ENCODE results near the gene NPAS3.

Gene NPAS3

DNA sequence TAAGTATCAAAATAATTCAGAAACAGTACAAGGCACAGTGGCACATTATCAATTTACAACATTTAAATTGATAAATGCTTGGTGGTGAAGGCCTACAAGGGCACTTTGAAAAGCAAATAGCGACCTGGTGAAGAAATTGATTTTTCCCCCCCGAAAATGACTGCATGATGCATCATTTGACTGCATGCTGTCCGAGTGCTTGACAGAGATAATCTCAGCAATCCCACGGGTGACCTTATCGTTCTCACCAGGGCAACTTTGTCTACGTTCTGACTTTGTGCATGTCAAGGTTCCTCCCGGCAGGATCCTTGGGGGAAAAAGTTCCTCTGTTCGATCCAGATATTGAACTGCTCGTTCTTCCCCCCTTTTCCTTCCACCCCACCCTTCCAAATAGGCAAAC, 627.4 kb downstream of the NPAS3 start:
- DNase-seq: no peak

DNA sequence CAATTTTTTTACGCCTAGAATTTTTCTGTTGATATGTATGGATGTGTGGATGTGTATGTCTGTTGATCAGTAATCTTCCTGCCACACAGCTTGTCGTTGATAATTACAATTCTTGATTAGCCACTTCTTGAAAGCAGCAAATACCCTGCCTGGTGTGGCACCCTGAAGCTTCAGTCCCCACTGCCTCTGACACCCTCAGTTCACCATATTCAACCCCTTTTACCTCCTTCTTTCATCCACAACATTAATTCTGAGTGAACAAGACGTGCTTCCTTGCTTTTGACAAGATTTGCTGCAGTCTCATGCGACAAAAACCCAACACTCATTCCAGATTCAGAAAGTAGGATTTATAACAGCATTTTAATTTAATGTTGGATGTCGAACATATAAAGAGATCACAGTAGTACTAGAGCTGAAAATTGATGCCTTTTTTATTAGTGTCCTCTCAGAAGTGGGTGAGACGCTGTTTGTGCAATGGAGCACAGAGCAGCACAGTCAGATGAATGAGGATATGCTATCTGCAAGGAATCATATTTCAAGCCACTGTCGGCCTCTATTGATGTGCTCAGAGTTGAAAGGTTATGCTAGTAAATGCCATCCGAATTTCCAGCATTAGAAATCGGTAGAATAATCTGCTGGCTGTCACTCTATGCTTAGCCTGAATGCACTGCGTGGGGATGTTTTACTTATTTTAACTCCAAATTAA, 628.5 kb downstream of the NPAS3 start:
- DNase-seq: no peak

DNA sequence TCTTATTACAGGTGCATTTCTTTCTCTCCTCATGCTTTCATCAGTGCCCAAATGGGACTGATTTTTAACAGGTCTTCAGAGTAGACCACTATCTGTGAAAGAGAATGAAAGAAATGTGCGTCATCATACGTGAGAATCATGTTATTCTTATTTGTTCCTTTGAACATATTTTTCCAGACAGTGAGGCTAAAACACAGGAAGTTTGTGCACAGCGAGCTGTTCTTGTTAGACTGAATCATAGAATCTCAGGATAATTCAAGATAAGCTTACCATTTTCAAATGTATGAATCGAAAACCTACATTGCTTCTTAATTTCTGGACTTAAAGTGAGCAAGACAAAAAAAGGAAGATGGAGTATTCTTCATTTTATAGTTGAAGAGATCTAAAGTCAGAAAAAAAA, 629.1 kb downstream of the NPAS3 start:
- DNase-seq: no peak

DNA sequence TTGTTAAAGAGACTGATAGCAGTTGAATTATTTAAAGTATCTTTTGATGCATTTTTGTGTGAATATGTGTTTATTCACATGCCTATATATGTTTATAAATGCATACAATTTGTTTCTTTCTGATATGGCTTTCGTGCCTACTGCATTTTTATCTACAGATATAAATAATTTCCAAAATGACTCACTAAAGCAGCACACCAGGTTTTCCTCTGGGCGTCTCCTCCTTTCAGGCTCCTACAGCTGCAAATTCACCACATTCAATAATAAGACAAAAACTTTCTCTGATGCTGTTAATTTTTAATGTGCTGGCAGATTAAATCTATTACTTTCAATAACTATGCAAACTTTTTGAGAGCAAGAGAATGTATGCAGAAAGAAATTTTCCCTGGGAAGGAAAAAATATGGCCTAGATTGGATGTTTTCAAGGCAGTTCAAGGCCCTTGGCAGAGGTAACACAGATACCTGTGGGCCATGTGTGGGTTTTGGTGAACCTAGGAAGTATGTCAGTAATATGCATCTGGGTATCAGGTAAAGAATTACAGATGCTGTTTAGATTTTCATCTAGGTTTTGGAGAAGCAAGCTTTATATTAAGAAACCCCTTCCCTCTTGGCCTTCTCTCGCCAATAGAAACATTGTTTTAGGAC, 630.4 kb downstream of the NPAS3 start:
- no peak for DNase-seq

DNA sequence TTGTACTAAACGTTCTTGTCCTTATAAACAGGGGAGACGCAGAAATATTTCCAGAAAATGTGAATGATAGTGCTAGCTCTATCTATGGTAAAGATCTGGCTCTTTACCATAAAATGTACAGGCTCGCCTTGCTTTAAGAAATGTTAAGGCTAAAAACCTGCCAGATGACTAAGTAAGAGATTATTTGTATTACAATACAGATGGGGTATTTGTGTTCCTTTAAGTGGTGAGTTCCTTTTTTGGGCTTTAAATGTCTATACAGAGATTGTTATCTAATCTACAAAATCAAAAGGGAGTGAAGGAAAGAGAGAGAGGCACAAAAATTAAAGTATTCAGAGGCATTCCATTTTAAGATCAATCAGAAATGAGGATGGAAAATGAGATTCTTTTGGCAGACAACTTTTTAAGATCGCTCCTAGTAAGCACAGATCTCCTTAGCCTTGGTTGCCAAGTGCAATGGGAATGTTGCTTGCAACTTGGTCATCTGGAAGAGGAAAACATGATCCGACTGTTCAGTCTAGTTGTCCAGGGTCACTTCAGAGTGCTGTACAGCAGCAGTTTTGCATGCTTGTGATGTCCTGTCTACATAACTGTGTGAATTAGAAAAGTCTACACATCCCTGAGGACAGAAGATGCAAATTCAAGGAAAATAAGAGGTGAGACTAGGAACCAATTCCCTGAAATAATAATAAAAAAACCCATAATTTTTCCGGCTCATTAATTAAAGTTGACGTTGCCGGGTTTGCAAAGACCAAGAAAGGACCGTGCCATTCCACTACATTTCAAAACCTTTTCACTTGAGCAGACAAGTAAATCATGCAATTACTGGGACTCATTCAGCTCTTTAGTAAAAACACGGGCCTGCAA, 631.4 kb downstream of the NPAS3 start:
- no peak for DNase-seq

DNA sequence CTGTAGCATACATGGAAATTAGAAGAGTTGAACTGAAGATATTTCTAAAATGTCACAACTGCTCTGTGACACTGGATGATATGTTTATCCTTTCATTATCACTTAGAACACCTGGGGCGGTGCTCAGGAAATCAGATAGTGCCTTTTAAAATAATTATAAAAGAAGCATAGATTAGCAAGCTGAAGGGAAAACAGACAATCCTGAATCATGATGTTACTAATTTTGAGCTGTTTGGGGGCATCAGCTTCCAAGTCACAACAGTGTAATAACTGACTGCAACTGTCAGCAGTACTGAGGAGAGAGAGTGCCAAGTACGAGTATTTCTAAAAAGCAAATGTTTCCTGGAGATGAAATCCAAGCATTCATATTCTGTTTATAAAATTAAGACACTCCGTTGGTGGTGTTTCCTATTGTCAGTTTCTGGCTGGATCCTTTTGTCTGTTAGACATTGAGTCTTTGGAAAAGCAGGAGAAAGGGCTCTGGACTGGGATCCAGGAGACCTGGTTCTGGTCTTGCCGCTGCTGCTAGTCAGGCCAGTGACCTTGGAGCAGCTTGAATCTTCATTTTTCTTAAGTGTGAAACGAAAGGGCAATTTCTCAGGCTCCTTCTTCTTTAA, 632.1 kb downstream of the NPAS3 start:
- DNase-seq: no peak

DNA sequence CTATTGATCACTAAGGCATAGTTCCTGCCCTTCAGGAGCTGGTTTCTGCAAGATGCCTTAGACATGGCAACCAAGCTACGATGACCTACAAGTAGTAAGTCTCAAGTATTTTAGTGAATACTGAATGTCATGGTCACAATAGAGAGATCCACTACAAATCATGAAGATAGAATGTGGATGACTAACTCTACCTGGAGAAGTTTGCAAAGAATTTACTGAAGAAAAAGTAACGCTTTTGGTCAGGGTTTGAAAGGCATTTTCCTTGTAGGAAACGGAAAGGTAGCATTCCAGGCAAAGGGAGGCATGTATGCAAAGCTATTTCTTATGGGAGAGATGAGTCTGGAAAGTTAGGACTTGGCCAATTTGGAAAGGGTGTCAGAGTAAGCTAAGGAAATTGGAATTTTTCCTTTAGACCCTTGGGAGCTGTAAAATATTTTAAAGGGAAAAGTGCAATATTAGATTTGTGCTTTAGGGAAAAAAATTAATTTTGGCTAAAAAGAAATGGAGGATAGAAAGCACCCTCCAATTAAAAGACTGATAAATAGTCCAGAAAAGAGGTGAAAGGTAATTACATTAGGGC, 634.7 kb downstream of the NPAS3 start:
- no peak for DNase-seq

DNA sequence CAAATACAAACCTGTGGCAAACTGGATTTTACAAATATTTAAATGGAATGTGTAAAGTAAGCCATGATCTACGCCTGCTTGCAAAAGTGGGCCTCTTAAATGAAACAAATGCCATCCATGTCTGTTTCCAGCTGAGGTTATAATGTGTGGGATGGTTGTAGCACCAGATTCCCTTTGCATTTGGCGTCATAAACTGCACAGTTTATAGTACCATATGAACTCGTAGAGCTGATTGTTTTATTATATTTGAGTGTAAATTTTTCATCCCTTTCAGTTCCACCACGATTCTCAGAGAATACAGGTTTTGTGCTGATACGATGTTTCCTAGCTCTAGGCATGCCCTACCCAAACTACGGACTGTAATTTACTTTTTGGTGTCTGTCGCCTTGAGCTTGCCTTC, 637.3 kb downstream of the NPAS3 start:
- no peak for DNase-seq

DNA sequence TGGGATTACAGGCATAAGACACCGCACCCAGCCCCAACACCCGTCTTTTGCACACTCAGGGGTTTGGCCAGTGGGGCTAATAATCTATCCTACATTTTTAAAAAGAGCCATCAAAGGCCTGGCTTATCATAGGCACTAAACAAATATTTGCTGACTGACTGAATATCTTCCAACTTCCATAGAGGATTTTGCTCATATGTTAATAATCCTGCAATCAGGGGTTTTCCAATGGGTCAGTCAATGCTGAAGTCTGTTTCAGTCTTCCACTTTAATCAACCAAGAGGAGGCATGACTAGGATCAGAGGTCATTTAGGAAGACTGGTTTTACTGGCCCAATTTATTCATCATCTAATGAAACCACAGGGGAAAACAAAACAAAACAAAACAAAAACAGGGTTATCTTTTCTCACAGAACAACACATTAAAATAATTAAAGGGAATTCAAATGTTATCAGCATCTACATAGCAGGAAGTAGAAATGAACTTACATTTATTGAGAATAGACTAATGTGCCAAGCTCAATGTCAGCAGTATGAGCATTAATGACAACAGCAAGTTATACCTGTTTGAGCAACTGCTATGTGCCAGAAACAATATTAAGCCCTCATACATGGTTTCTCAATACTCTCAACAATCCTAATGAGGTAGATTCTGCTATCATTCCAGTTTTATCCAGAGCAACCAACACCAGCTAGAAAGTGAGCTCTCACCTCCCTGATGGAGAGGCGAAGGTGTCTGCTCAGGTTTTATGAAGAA, 640.0 kb downstream of the NPAS3 start:
- no peak for DNase-seq

DNA sequence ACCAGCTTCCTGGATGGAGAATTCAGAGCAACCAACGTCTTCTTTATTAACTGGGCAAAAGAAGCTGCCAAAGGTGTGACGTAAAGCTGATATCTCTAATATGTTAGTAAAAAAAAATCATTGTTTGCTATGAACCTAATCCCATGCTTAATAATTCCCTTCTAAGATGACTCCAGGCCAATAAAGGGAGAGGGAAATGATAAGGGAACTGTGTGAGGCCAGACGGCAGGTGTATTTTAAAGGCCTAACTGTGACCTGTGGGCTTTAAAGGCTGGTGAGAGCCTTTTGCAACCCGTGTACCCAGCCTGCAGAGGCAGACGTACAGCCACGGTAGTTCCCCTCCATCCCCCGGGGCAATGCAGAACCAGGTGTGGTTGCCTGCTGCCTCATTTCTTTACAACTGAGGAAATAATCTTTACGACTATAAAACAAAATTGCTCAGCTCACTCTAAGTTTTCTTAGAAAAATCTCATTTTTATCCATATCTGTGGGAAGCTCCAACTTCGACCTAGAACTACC, 641.6 kb downstream of the NPAS3 start:
- DNase-seq: no peak

DNA sequence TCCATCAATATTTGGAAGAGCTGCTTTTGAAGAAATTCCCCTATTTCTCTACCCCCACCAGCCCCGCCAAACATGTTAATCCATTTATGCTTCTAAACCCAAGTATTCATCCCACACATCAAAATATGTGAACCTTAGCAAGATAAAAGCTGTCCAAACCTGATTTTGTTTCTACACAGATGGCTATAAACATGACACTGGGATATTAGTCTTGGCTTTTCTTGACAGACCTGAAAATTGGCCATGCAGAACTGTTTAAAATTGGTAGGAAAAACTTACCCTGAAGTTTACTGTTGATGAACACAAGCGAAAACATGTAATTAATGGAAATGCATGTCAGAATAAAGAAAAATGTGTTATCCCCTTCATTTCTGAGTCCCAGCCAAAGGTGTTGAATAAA, 642.2 kb downstream of the NPAS3 start:
- no peak for DNase-seq

DNA sequence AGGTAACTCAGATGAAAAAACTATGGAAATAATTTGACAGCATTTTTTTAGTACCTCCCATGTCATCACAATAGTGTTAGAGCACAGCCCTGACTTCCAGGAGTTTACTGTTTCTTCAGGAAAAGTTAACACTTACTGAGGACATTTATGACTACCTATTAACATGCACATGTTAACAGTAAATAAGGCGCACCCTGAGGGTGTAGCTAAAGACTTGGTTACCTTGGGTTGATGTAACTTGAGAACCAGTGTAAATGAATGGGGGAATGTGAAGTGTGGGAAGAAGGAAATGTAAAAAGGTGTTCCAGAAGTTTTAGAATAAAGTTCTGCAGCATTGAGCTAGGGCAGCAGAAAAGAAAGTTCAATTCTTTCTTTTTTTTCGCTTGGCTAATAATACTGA, 646.0 kb downstream of the NPAS3 start:
- DNase-seq: no peak

DNA sequence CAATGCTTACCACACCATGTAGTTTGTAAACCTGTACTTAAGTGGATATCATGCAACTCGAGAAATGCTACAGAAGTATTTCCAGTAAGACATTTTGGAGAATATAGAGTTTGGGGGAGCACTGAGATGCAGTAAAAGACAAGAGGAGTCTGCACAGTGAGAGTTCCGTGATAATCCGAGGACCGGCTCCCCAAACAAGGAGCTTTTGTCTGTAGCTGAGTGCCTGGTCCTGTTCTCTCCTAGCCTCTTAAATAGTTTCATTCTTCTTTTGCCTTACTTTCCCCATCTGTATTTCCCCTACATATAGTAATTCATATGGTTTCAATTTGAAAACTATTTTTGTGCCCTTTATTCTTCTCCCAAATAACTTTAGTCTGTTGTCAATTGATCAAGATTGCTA, 648.1 kb downstream of the NPAS3 start:
- DNase-seq: no peak

DNA sequence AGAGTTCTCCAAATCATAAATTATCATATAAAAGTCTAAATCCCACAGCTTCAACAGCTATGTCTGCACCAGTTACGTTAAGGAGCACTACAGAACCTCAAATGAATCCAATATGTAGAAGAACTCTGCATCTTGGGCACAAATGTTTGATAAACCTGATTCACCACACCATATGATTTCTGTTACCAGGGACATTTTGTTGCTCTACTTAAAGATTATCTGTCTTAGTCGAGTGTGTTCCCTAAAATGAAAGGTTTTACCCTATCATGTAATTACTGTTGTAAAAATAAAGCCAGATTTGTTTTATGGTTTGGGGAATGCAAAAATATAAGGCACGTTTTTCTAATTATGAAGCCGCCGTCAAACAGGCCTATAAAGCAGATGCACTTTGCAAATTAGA, 649.1 kb downstream of the NPAS3 start:
- DNase-seq: no peak

DNA sequence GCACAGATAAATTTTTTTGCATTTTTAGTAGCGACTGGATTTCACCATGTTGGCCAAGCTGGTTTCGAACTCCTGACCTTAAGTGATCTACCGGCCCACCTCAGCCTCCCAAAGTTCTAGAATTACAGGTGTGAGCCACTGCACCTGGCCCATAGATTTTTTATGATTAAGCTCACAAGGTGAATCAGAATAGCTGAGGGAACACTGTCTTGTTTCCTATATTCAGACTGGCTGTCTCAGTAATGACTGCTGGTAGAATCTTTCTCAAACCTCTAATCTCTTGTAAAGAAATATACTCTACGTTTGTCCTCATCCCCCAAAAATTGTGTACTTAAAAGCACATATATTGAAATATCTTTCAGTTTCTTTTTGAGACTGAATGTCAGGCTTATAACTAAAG, 650.1 kb downstream of the NPAS3 start:
- DNase-seq: no peak

DNA sequence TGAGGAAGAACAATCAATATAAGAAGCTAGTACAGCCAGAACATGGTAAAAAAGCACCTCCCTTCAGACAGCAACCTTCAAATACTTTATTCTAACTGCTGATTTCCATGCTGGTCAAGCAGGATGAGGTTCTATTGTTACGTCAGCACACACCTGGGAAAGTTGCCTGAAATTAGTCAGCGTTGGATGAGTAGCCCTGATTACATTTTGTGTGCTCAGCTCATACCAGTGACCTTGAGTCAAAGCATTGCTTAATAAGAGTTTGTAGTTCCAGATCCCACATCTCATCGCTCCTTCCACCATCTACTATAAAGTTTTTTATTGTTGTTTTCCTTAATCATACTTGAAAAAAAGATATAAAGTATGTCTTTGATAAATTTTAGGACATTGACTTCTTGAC, 650.7 kb downstream of the NPAS3 start:
- DNase-seq: no peak

DNA sequence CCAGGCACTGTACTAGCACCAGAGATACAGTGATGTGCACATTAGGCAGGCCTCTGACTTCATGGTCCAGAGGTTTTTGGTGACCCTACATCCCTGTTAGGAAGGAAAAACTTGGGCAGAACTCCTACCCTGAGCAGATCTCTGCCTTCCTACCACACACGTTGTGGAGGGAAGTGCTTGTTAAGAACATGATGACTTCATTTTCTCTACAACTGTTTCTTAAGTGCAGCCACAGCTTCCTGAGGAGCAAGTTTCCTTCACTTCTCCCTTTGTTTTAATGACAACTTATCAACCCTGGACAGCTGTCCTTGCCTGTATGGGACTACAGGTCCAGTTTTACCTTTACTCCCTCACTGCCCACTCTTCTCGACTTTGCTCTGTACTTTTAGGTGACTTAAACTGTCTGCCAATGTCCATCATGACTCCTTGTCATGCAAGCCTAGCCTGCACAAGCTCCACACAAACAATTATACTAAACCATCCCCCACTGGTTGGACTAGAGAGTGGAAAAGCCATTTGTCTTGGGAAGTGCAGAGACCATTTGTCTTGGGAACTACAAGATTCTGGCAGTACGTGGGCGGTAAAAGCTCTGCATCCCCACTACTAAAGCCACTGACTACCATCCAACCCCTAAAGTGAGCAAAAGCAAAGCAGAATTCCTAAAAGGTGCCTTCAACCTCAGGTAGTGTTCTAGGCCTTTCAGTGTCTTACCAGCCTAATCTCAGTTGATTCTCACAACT, 652.4 kb downstream of the NPAS3 start:
- DNase-seq: no peak

DNA sequence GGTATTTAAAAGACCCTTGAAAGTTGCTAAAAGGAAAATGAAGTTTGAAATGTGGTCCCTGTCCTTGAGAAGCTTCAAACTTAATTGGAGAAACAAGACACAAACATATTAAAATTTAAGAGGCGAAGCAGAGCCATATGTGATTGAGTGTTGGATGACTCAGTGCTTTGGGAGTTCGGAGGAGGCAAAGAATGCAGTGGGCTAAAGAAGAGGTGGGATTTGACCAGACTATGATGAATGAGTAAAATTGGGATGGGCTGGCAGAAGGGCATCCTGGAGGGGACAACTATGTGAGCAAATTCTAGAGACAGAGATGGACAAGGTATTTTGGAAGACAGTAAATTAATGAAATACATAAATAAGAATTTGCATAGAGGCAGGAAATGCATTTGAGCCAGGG, 653.6 kb downstream of the NPAS3 start:
- DNase-seq: no peak

DNA sequence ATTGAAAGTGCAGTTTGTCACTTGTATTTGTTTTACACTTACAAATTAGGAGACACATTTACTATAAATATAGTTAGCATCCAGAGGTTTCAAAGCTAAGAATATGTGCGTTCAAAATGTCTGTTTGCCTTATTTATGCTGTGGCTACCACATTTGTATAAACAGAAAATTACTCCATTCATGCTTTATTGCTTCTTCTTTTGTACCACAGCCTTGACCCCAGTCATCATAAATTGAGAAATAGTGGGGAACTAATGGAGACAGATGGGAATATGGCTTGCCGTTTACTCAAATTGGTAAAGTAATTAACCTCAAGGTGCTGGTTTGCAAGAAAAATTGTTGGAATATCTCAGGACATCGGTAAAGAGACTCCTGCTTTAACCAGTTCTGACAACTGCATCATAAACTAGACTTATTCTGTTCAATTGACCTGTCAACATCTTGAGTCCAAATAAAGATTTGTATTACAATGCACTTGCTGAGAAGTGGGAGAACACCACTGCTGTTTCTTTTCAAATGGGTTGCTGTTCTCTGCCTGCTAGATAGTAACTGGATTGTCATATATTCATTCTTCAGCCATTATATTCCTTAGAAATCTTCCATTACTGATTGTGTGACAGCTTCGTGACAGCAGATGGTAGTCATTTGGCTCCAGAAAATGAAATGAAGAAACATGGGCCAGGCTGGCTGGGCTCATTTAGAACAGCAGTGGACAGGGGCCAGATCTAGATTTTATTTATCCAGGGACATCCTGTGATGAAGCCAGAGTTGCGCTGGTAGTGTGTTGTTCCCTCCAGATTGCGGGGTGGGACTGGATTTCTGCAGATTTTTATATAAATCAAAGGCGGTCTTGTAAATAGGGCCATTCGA, 657.8 kb downstream of the NPAS3 start:
- no peak for DNase-seq

DNA sequence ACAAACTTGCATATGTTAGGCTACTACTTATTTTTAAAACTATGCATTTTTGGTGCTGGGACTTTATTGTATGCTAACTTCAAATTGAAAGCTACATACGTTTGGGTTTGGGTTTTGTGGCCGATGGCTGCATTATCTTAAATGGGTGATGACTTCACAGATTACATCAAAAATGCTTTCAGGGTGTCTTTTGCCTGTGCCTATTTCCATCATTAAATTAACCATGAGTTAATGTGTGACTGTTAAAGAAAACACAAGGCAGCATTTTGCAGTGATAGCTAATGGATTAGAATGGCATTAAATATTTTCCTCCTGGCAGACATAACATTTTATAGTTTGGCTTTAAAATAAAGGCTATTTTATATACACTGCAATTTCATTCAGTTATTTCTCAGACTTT, 659.9 kb downstream of the NPAS3 start:
- no peak for DNase-seq
